SH-SY5Y (cell line): ENCODE data around the gene NTM.

Experiments
- GATA2 ChIP-seq: IDR thresholded peaks from 2 replicates; pipeline ENCODE4 v1.6.1; 2011; ENCODE audit warnings: mild to moderate bottlenecking, low read depth, low read length
- GATA3 ChIP-seq: IDR thresholded peaks from 2 replicates; pipeline ENCODE4 v1.6.1; 2011; ENCODE audit warnings: low read depth, mild to moderate bottlenecking, low read length, moderate library complexity

DNA sequence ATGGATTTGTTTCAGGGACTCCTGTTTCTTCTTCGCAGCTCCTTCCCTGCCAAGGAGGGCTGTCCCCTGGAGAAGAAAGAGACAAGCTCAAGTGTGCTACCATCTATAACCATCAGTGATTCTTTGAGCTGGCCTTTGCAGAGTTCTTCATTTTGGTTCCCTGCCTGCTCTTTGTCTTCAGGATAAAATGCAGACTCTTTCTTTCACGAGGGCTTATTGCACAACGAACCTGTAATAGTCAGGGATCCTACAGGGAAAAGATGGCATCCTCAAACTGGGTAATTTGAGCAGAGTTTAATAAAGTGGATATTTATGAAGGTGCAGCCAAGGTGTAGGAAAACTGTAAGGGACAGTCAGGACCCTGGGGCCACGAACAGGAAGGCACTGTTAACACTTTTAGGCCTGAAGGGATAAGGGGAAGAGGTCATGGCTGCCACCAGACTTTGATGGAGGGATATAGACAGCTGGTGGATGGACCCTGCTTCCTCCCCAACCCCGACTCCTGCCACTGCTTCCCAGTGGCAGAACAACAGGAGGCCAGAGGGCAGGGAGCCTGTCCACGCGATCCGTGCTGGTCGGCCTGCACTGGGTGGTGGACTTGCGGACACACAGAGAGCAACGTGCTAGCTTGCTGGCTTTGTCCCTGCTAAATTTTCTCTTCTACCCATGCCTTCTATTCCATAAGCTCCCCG, 767.0 kb downstream of the NTM start:
- TF ChIP-seq GATA3 (no peak), GATA2 (no peak)
